Kidney glomerular epithelial cell (primary cell): Measurements from ENCODE around the gene RAB4B.
"Not testable (repeated sequence)": the region's sequence is repeated elsewhere in the genome, so short reads cannot be mapped to it uniquely, and the experiment has no call there.

Experiments used
- DNase-seq: peaks from one replicate; lab custom pipeline; 2025; lab: John Stamatoyannopoulos, UW

Gene RAB4B

GRCh38 chr19:40803857-40804782 is 26.1 kb downstream of the RAB4B start:
- no peak for DNase-seq

GRCh38 chr19:40804783-40805242 is 26.8 kb downstream of the RAB4B start:
- DNase-seq, result no peak

GRCh38 chr19:40805258-40805868 is 27.3 kb downstream of the RAB4B start:
- no peak for DNase-seq

GRCh38 chr19:40806423-40807146 is 28.5 kb downstream of the RAB4B start:
- DNase-seq, result peak; percentile 98

- no peak for DNase-seq
Observed at GRCh38 chr19:40807147-40808020, 29.3 kb downstream of the RAB4B start.

GRCh38 chr19:40808021-40808325 is 29.9 kb downstream of the RAB4B start:
- no peak for DNase-seq

- DNase-seq, result no peak
Observed at GRCh38 chr19:40808497-40808896, 30.4 kb downstream of the RAB4B start.

GRCh38 chr19:40809358-40810086 is 31.5 kb downstream of the RAB4B start:
- no peak for DNase-seq

- no peak for DNase-seq
Observed at GRCh38 chr19:40810160-40810559, 32.1 kb downstream of the RAB4B start.

GRCh38 chr19:40810649-40811408 is 32.8 kb downstream of the RAB4B start:
- DNase-seq, result peak; percentile 56

- no peak for DNase-seq
Observed at GRCh38 chr19:40811478-40812341, 33.7 kb downstream of the RAB4B start.

- not testable (repeated sequence) for DNase-seq
Observed at GRCh38 chr19:40812571-40812970, 34.5 kb downstream of the RAB4B start.

- no peak for DNase-seq
Observed at GRCh38 chr19:40813182-40813581, 35.1 kb downstream of the RAB4B start.

GRCh38 chr19:40815223-40815622 is 37.2 kb downstream of the RAB4B start:
- DNase-seq, result no peak

GRCh38 chr19:40818480-40819399 is 40.7 kb downstream of the RAB4B start:
- DNase-seq, result not testable (repeated sequence)

- not testable (repeated sequence) for DNase-seq
Observed at GRCh38 chr19:40819479-40820234, 41.6 kb downstream of the RAB4B start.

GRCh38 chr19:40822161-40822560 is 44.1 kb downstream of the RAB4B start:
- no peak for DNase-seq
